Tibial nerve (tissue), 4 donors: ENCODE measurements around the gene PPFIBP2. TPM values are rescaled to one million over a fixed set of nuclear protein-coding genes. Genes with fewer than 3 reads are reported as not detected.

Experiments used
- DNase-seq, 2 donors: peaks; one replicate each; pipeline ENCODE4 v3.0.0-alpha.2; 2019; ENCODE audit warnings: low spot score in 2 of 2
- H3K27ac ChIP-seq, 4 donors: fragments of 200-600 bp; sonication (generic) in 3 of 4; one replicate each; pipeline ENCODE4 v1.5.1; 2017 to 2019; ENCODE audit warnings: mild to moderate bottlenecking in 1 of 4
- H3K27me3 ChIP-seq, 2 donors: fragments of 200-600 bp; sonication (generic) in 1 of 2; one replicate each; pipeline versions ENCODE4 v1.5.1 to v1.6.0; 2017 to 2019
- H3K36me3 ChIP-seq, 3 donors: fragments of 200-600 bp; sonication (generic); one replicate each; pipeline ENCODE4 v1.5.1; 2018 to 2019
- H3K4me1 ChIP-seq, 4 donors: fragments of 200-600 bp; sonication (generic) in 3 of 4; one replicate each; pipeline ENCODE4 v1.5.1; 2017 to 2019
- H3K4me3 ChIP-seq, 4 donors: fragments of 200-600 bp; sonication (generic) in 3 of 4; one replicate each; pipeline ENCODE4 v1.5.1; 2017 to 2019; ENCODE audit warnings: mild to moderate bottlenecking in 1 of 4, moderate library complexity in 1 of 4
- H3K9me3 ChIP-seq, 4 donors: fragments of 200-600 bp; sonication (generic) in 3 of 4; one replicate each; pipeline ENCODE4 v1.5.1; 2017 to 2019
- CTCF ChIP-seq, 5 experiments: fragments of 200-600 bp in 3 of 5; fragments of 450-650 bp in 2 of 5; sonication (generic) in 3 of 5; IDR thresholded peaks; one replicate each; pipeline ENCODE4 v1.5.1; 2016 to 2019; ENCODE audit warnings: antibody characterized with exemption in 5 of 5, mild to moderate bottlenecking in 3 of 5, moderate library complexity in 2 of 5
- EP300 ChIP-seq, 2 donors: sonication (generic); formaldehyde crosslinking; IDR thresholded peaks; one replicate each; pipeline ENCODE4 v1.6.1; 2017; ENCODE audit warnings: antibody characterized with exemption in 2 of 2, mild to moderate bottlenecking in 1 of 2
- POLR2A ChIP-seq, 2 donors: fragments of 450-650 bp; IDR thresholded peaks; one replicate each; pipeline ENCODE4 v1.6.1; 2017; ENCODE audit warnings: antibody characterized with exemption in 2 of 2, mild to moderate bottlenecking in 2 of 2, moderate library complexity in 2 of 2
- WGBS, 2 donors: methylation state at CpG; one replicate each; pipeline ENCODE4 v1.1.5; 2018; 5-methylcytosine and 5-hydroxymethylcytosine counted together
- total RNA-seq, 4 donors: library from RNA; depleted of rRNA; stranded (reverse); fragments of >200 nt; gene quantifications; one replicate each; pipeline ENCODE4 v1.1.0, GENCODE V29; 2016

The PPFIBP2 gene
- total RNA-seq, 4 donors from 2014 or later = 19.8 to 110 (median 29.2) TPM

GRCh38 chr11:7576726-7577290 is 63.0 kb downstream of the PPFIBP2 start:
- peak in 1 of 2 donors; percentile 36 for DNase-seq
- H3K4me1 ChIP-seq = peaks cover 0 to 97% (median 88%) of the 10 kb centered on the region in 4 donors
- 15 to 20% methylated on average over 10 to 13 of the region's 13 CpGs for WGBS, 2 donors
- no peak for TF ChIP-seq CTCF (IDR thresholded peaks at IDR 0.05)
- H3K27ac ChIP-seq = peak overlapping the region; percentile 88 to 94 (median 92)
- peak overlapping the region in 3 of 4 donors; percentile 16 to 41 (median 28) for H3K4me3 ChIP-seq
- H3K36me3 ChIP-seq = no peaks in the 10 kb centered on the region
- no peaks in the 10 kb centered on the region for H3K27me3 ChIP-seq
- H3K9me3 ChIP-seq = no peaks in the 10 kb centered on the region

GRCh38 chr11:7577291-7578190 is 63.7 kb downstream of the PPFIBP2 start:
- peaks cover 0 to 97% (median 81%) of the 10 kb centered on the region in 4 donors for H3K4me1 ChIP-seq
- peak; percentile 28 to 58 for DNase-seq
- TF ChIP-seq POLR2A (IDR thresholded peaks at IDR 0.05) (peak in 1 of 2 donors; percentile 50), CTCF (IDR thresholded peaks at IDR 0.05) (peak in 2 of 5 experiments; percentile 10 to 40), EP300 (IDR thresholded peaks at IDR 0.05) (peak; percentile 75 to 89)
- no peaks in the 10 kb centered on the region for H3K27me3 ChIP-seq
- no peaks in the 10 kb centered on the region for H3K9me3 ChIP-seq
- peak overlapping the region; percentile 88 to 94 (median 92) for H3K27ac ChIP-seq
- peak overlapping the region; percentile 7 to 41 (median 32) for H3K4me3 ChIP-seq
- 7 to 14% methylated on average over 16 of the region's 16 CpGs for WGBS, 2 donors
- H3K36me3 ChIP-seq = no peaks in the 10 kb centered on the region

- DNase-seq = no peak
- H3K4me1 ChIP-seq = peaks cover 0 to 98% (median 82%) of the 10 kb centered on the region in 4 donors
- peak overlapping the region; percentile 88 to 94 (median 92) for H3K27ac ChIP-seq
- H3K36me3 ChIP-seq = no peaks in the 10 kb centered on the region
- TF ChIP-seq POLR2A (IDR thresholded peaks at IDR 0.05) = no peak
- H3K4me3 ChIP-seq = peak overlapping the region; percentile 7 to 41 (median 24)
- H3K9me3 ChIP-seq = no peaks in the 10 kb centered on the region
- no peaks in the 10 kb centered on the region for H3K27me3 ChIP-seq
- WGBS, 2 donors = 38 to 43% methylated on average over 9 of the region's 9 CpGs
These were observed 64.6 kb downstream of the PPFIBP2 start for GRCh38 chr11:7578276-7578955.

- Histone ChIP-seq H3K36me3 (no peaks in the 10 kb centered on the region), H3K27ac (peak overlapping the region; percentile 12 to 94 (median 92)), H3K9me3 (no peaks in the 10 kb centered on the region), H3K4me3 (no peak overlapping the region), H3K27me3 (no peaks in the 10 kb centered on the region), H3K4me1 (peaks cover 0 to 98% (median 75%) of the 10 kb centered on the region in 4 donors)
- DNase-seq = no peak
- 10 to 20% methylated on average over 1 of the region's 1 CpG for WGBS, 2 donors
- TF ChIP-seq CTCF (IDR thresholded peaks at IDR 0.05) (no peak), POLR2A (IDR thresholded peaks at IDR 0.05) (no peak), EP300 (IDR thresholded peaks at IDR 0.05) (peak in 1 of 2 donors; percentile 61)
These were observed 65.6 kb downstream of the PPFIBP2 start for GRCh38 chr11:7579361-7579791.

GRCh38 chr11:7581021-7581590 is 67.3 kb downstream of the PPFIBP2 start:
- WGBS, 2 donors = 59 to 92% methylated on average over 2 of the region's 2 CpGs
- Histone ChIP-seq H3K4me3 (no peak overlapping the region), H3K9me3 (no peaks in the 10 kb centered on the region), H3K4me1 (peaks cover 0 to 96% (median 62%) of the 10 kb centered on the region in 4 donors), H3K27ac (peak overlapping the region in 2 of 4 donors; percentile 94), H3K36me3 (no peaks in the 10 kb centered on the region), H3K27me3 (no peaks in the 10 kb centered on the region)
- TF ChIP-seq CTCF (IDR thresholded peaks at IDR 0.05) (no peak), EP300 (IDR thresholded peaks at IDR 0.05) (no peak), POLR2A (IDR thresholded peaks at IDR 0.05) (no peak)
- no peak for DNase-seq
